PFSK-1 (cell line): ENCODE results near the gene APBA2.

Experiments used
- FOXP2 ChIP-seq: optimal IDR thresholded peaks from 2 replicates; pipeline ENCODE3; 2011; ENCODE audit warnings: borderline replicate concordance, control low read depth, inconsistent platforms; ENCODE audit not compliant: insufficient read depth; ENCODE audit errors: extremely low read length, extremely low read depth
- POLR2AphosphoS5 ChIP-seq: IDR thresholded peaks from 2 replicates; pipeline ENCODE4 v1.6.1; 2012; ENCODE audit warnings: low read depth, mild to moderate bottlenecking, control low read depth, low read length, moderate library complexity
- SIN3A ChIP-seq: IDR thresholded peaks from 2 replicates; pipeline ENCODE4 v1.6.1; 2012; ENCODE audit warnings: mild to moderate bottlenecking, low read length, moderate library complexity, borderline replicate concordance; ENCODE audit not compliant: insufficient read depth
- TAF1 ChIP-seq: IDR thresholded peaks from 2 replicates; pipeline ENCODE4 v1.6.1; 2012; ENCODE audit warnings: low read length, control low read depth, borderline replicate concordance; ENCODE audit not compliant: insufficient read depth
- TF ChIP-seq, protein P1 (sequence below), 2 experiments: IDR thresholded peaks; 2 replicates each; pipeline versions ENCODE4 v1.6.1 to v1.8.0; 2011 to 2012; ENCODE audit warnings: low read depth in 2 of 2, low read length in 2 of 2, control low read depth in 1 of 2, inconsistent platforms in 1 of 2, mild to moderate bottlenecking in 1 of 2, moderate library complexity in 1 of 2; ENCODE audit not compliant: insufficient read depth in 1 of 2

APBA2 gene

DNA sequence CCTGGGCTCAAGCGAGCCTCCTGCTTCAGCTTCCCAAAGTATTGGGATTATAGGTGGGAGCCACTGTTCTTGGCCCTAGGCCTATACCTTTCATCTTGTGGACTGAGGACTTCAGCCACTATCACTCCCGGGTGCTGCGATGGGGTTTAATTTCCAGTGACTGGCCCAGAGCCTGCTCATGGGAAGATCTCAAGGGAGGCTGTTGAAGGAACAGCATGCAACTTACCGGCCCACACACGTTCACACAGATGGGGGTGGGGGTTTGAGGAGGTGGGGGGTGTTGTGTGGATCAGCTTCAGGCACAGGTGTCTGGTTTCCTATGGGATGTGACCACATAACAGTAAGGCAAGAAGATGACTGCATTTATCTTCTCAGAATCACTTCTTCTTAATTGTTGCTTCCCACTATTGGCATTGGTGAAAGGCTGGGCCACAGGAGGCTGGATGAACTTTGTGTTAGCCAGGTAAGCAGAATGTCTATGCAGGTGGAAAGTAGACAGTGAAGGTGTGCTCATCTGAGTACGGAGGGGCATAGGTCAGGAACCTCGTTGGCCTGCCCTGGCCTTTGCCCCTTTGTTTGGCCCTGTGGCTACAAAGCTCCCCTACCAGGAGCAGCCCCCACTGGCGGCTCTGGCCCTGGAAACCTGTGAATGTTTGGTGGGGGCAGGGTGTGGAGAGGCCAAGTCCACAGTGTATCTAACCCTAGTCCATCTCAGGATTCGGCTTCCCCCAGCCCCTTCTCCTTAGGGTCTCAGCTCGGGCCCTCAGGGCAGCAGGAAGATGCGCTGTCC, 1.4 kb upstream of the APBA2 start:
- TF ChIP-seq, protein P1, sequence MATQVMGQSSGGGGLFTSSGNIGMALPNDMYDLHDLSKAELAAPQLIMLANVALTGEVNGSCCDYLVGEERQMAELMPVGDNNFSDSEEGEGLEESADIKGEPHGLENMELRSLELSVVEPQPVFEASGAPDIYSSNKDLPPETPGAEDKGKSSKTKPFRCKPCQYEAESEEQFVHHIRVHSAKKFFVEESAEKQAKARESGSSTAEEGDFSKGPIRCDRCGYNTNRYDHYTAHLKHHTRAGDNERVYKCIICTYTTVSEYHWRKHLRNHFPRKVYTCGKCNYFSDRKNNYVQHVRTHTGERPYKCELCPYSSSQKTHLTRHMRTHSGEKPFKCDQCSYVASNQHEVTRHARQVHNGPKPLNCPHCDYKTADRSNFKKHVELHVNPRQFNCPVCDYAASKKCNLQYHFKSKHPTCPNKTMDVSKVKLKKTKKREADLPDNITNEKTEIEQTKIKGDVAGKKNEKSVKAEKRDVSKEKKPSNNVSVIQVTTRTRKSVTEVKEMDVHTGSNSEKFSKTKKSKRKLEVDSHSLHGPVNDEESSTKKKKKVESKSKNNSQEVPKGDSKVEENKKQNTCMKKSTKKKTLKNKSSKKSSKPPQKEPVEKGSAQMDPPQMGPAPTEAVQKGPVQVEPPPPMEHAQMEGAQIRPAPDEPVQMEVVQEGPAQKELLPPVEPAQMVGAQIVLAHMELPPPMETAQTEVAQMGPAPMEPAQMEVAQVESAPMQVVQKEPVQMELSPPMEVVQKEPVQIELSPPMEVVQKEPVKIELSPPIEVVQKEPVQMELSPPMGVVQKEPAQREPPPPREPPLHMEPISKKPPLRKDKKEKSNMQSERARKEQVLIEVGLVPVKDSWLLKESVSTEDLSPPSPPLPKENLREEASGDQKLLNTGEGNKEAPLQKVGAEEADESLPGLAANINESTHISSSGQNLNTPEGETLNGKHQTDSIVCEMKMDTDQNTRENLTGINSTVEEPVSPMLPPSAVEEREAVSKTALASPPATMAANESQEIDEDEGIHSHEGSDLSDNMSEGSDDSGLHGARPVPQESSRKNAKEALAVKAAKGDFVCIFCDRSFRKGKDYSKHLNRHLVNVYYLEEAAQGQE (IDR thresholded peaks at IDR 0.05; ENCODE audit: insufficient read depth in 1 of 2, low read depth in 2 of 2, low read length in 2 of 2): no peak
- TF ChIP-seq TAF1 (no peak), SIN3A (no peak), POLR2AphosphoS5 (no peak), FOXP2 (no peak)

DNA sequence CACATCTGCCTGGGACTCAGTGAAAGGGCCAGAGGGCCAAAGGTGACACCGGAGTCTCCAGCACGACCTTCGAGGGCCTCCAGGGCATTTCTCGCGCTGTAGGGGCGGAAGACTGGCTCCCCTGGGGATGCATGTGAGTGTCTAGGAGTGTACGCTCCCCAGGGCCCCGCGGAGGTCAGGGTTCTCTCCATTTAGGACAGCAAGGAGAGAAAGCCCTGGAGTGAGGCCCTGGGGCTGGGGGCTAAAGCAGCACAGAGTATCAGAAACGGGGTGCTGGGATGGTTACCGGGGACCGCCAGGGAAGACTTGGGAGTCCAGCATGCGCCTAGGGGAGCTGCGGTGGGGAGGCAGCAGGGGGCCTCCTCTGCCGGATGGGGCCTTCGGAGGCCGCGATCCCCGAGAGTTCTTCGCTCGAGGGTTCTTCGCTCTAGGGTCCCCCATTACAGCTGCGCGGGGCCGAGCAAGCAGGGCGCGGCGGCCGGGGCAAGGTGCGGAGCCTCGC, 595 bp upstream of the APBA2 start:
- TF ChIP-seq POLR2AphosphoS5 (no peak), TAF1 (no peak), FOXP2 (no peak), SIN3A (no peak)
- TF ChIP-seq, protein P1 (IDR thresholded peaks at IDR 0.05; ENCODE audit: insufficient read depth in 1 of 2, low read depth in 2 of 2, low read length in 2 of 2): no peak

- TF ChIP-seq FOXP2: no peak
- no peak for TF ChIP-seq TAF1
- TF ChIP-seq, protein P1 (IDR thresholded peaks at IDR 0.05; ENCODE audit: insufficient read depth in 1 of 2, low read depth in 2 of 2, low read length in 2 of 2): no peak
- no peak for TF ChIP-seq SIN3A
- TF ChIP-seq POLR2AphosphoS5: no peak
These were observed 911 bp downstream of the APBA2 start for GRCh38 chr15:28886431-28887338.

GRCh38 chr15:28887339-28888174, 1.8 kb downstream of the APBA2 start:
- TF ChIP-seq POLR2AphosphoS5: no peak
- TF ChIP-seq, protein P1 (IDR thresholded peaks at IDR 0.05; ENCODE audit: insufficient read depth in 1 of 2, low read depth in 2 of 2, low read length in 2 of 2): no peak
- no peak for TF ChIP-seq FOXP2
- no peak for TF ChIP-seq SIN3A
- no peak for TF ChIP-seq TAF1
